NT2/D1 (cell line): ENCODE data around the gene ANKRD13A.

Experiments
- SUZ12 ChIP-seq: IDR thresholded peaks from 2 replicates; pipeline ENCODE4 v1.6.1; 2011; ENCODE audit not compliant: insufficient read length, insufficient read depth; ENCODE audit errors: extremely low read depth
- YY1 ChIP-seq: IDR thresholded peaks from 2 replicates; pipeline ENCODE4 v1.6.1; 2011; ENCODE audit not compliant: insufficient read length, insufficient read depth

DNA sequence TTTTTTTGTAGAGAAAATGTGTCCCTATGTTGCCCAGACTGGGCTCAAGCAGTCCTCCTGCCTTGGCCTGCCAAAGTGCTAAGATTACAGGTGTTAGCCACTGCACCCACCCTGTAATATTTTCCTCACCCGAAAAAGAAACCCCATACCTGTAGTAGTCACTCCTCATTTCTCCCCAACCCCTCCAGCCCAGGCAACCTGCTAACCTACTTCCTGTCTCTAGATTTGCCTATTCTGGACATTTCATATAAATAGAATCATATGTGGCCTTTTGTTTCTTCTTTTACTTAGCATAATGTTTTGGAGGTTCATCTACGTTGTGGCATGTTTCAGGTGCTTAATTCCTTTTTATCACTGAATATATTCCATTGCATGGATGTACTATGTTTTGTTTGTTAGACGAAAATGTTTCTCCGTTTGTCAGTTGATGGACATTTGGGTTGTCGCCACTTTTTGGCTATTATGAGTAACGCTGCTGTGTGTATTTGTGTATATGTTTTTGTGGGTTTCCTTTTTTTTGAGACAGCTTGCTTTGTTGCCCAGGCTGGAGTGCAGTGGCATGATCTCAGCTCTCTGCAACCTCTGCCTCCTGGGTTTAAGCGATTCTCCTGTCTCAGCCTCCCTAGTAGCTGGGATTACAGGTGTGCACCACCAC, 6.2 kb downstream of the ANKRD13A start:
- no peak for TF ChIP-seq YY1
- TF ChIP-seq SUZ12: no peak
